Stimulated activated naive CD8-positive, alpha-beta T cell treated with anti-CD3 and anti-CD28 coated beads, Interleukin-15, Interleukin-2, amounts not matched to agents 100 U/mL and 50 U/mL, for 24 hours (primary cell): ENCODE results near the gene ARHGDIG.
"Not testable (repeated sequence)": the region's sequence is repeated elsewhere in the genome, so short reads cannot be mapped to it uniquely, and the experiment has no call there.

ENCODE experiments used
- ATAC-seq: fragments of 150-1000 bp; cut with Tn5 transposase; one replicate; pipeline ENCODE4 v1.10.0; 2021
- DNase-seq: peaks from one replicate; pipeline ENCODE4 v3.0.0; 2021

The ARHGDIG gene

DNA sequence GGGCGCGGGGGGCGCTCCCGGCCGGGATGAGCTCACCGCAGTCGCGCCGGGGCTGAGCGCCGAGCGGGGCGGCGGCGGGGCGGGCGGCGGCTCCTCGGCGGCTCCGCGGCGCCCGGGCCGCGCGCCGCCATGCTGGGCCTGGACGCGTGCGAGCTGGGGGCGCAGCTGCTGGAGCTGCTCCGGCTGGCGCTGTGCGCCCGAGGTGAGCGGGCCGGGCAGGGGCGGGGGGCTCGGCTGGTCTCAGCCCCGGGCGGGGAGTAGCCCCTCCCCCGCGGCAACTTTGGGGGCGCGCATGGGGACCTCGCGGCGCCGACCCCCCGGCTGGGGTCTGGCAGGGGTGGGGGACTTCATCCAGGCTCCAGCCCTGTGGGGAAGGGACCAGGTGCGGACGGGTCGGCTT, at the start of gene ARHGDIG:
TSS of gene ARHGDIG (plus strand) at position 40 of the 400 bp plus-strand sequence. CDS start at position 130, 90 bp downstream.
- DNase-seq (no peak), ATAC-seq (no peak)

DNA sequence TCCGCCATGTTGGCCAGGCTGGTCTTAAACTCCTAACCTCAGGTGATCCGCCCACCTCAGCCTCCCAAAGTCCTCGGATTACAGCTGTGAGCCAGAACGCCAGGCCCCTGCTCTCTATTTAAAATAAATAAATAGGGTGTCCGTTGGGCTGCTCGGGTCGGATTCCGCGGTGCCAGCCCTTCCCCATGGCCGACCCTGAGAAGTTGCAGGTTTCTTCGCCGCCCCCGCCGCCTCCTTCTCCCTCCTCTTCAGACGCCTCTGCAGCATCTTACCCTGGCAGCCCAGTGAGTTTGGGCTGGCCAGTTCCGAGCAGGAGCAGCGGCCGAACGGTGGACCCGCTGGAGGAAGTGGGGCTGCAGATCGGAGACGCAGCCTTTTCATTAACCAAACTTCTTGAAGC, 49.4 kb upstream of the ARHGDIG start:
- ATAC-seq, result no peak
- DNase-seq, result no peak

DNA sequence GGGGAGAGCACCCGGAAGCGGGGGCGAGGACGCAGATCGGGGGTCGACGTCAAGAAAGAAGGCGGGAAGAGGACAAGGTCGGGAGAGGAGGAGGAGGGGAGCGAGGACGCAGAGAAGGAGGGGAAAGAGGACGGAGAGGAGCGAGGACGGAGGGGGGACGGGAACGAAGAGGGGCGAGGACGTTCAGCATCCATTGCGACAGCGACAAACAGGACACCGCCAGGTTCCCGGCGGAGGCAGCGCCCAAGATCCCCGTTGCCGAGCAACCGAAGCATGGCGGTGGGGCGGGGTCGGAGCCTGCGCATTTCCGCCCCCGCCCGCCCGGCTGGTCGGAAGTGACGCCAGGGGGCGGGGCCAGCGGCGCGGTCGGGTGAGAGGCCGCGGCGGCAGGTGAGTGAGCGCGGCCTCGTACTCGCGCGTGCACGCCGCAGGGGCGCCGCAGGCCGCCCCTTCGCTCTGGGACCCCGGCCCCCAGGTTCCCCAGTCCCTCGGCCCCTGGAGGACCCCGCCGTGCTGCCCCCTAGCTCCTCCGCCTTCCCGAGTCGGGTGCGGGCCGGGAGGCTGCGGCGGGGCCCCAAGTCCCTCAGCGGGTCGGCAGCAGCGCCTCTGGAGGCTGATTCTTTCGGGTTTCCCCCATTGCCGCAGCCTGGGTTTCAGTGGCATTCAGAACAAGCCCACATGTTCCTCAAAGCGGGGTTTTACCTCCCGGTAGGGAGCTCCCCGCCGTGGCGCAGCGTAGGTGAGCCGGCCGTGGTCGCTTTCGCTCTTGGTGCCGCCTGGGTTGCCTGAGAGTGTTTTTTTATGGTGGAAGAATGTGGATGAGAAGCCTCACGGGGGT, 45.7 kb upstream of the ARHGDIG start, which contains the start of gene FAM234A:
TSS of gene FAM234A (plus strand) at position 354 of the 838 bp plus-strand sequence. CDS start 19,593 bp downstream, outside the sequence.
- ATAC-seq (peak; percentile 88), DNase-seq (peak; percentile 98)

DNA sequence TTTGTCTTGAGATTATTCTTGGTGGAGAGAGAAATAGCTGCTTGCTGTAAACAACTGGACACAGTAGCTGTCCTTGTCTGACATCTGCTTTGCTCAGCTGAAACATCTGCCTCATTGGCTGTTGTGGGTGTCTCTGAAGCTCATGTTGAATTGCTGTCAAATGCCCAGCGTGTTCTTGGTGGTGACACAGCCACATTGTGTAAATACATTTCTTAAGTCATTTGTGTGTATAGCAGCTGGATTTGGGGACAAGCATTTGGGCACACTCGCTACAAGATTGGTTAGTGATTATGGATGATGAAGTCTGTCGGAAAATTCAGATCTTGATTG, 40.5 kb upstream of the ARHGDIG start:
- no peak for ATAC-seq
- no peak for DNase-seq

DNA sequence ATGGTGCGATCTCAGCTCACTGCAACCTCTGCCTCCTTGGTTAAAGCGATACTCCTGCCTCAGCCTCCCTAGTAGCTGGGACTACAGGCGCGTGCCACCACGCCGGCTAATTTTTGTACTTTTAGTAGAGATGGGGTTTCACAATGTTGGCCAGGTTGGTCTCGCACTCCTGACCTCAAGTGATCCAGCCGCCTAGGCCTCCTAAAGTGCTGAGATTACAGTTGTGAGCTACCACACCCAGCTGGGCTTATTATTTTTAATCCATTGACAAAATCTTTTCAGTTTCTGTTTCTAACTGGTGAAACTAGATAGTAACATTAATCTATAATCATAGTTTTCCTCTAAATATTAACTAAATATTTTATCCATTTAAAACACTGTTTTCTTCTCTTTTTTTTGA, 39.8 kb upstream of the ARHGDIG start:
- ATAC-seq (no peak), DNase-seq (no peak)

DNA sequence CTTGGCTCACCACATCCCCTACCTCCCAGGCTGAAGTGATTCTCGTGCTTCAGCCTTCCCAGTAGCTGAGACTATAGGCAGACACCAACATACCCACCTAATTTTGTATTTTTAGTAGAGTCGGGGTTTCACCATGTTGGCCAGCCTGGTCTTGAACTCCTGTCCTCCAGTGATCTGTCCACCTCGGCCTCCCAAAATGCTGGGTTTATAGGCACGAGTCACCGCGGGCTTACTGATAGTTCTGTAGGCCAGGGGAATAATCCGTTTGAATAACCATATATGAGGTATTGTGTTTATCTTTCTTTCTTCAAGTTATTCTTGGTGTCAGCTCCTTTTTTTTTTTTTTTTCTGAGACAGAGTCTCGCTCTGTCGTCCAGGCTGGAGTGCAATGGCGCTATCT, 38.1 kb upstream of the ARHGDIG start:
- ATAC-seq (no peak), DNase-seq (no peak)

DNA sequence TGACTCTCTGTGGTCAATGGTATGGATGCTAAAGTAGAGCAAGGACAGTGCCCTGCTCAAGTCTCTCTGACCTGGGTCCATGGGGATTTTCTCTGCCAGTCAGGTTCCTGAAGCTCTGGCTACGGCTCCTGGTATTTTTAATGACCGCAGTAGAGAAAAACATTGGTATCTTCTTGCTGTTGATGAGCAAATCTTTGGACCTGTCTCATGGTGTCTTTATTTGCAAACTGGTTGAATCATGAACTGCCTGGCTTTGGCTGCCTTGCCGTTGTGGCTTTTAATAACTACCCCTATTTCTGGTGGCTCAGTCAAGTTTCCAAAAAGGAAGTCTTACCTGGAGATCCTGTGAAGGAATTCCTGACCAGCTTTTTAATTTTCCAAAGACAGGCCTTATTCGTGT, 37.0 kb upstream of the ARHGDIG start:
- no peak for ATAC-seq

DNA sequence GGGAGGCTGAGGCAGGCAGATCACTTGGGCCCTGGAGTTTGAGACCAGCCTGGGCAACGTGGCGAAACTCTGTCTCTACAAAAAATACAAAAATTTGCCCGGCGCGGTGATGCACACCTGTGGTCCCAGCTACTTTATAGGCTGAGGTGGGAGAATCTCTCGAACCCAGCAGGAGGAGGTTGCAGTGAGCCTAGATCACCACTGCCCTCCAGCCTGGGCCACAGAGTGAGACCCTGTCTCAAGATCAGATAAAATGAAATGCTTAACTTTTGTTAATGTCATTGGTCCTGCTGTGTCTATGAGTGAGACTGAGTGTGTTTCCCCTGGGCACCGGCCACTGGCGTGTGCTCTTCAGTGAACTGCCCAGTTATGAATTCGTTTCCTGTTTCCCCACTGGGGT, 35.3 kb upstream of the ARHGDIG start:
- ATAC-seq (no peak), DNase-seq (no peak)

More for the DNA sequence above, 37.0 kb upstream of the ARHGDIG start:
- no peak for DNase-seq

DNA sequence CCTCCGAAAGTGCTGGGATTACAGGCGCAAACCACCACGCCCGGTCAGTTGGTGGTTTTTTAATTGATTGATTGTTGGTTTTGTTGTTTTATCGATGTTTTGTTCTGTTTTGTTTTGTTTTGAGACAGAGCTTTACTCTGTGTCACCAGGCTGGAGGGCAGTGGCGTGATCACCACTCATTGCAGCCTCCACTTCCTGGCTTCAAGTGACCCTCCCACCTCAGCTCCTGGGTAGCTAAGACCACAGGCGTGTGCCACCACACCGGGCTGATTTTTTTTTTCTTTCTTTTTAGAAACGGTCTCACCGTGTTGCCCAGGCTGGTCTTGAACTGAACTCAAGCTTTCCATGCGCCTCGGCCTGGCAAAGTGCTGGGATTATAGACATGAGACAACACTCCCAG, 33.4 kb upstream of the ARHGDIG start:
- ATAC-seq (no peak), DNase-seq (no peak)

DNA sequence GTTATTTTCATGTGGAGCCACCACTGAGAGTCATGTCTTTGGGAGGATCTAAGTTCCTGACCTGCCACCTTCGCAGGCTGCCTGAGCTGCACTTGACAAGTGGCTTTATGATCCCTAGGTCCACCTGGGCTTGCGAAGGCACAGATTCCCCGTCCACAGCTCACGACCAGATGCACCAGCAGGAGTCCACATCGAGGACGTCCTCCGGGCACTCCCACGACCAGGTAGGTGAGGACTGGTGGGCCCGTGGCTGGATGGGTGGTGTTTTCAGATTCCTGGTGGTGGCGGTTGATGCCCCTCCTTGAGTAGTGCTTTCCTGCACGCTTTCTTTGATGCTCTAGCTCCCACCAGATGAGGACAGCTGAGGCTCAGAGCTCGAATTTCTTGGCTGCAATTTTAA, 31.0 kb upstream of the ARHGDIG start:
- DNase-seq, result no peak
- no peak for ATAC-seq

DNA sequence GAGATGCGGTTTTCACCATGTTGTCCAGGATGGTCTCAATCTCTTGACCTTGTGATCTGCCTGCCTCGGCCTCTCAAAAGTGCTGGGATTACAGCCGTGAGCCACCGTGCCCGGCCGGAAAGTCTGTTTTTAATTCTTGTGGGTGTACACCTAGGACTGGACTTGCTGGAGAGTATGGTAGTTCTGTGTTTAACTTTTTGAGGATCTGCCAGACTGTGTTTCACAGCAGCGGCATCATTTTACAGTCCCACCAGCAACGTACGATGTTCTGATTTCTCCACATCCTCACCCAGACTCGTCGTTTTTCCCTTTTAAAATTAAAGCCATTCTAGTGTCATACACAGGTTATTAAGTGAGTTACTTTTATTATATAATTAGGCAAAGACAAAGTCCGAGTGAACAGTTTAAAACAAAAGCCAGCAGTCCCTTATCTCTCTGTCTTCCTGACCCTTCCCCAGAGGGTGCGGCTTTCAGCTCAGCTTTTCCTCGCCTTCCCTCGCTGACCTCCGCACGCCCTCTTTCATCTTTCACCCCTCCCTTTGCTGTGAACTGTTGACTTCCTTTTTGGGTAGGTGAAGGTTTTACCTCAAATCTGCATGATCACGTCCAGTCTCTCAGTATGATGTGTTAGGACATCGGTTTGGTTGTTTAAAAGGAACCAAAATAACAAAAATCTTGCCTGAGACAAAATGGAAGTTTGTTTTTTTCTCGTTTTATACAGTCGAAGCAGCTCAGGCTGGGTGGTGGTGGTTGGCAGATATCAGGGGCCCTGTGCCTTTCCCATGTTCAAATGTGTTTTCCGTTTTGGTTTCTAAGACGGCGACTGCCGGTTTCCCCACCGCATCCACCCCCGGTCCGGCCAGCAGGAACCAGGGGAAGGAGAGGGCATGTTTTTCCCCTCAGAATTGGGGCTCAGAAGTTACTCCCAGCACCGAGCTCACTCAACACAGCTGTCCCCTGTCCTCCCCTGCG, 27.7 kb upstream of the ARHGDIG start:
- ATAC-seq (peak; percentile 75), DNase-seq (peak; percentile 52)

DNA sequence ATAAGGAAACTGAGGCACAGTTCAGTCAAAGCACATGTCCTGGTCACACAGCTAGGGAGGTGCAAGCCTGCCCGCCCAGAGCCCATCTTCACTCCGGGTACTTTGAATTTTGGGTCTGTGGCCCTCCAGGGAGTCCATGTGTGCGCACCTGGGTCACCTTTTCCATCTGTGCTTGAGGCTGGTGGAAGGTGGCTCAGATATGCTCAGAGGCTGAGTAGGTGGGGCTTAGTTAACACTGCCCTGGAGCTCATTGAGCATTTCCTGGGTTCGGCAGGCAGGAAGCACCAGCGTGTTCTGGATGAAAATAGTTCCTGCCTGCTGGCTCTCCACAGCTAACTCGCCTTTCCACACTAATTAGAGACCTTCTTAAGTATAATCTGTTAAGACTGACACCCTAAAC, 26.6 kb upstream of the ARHGDIG start:
- ATAC-seq, result peak; percentile 62
- no peak for DNase-seq

DNA sequence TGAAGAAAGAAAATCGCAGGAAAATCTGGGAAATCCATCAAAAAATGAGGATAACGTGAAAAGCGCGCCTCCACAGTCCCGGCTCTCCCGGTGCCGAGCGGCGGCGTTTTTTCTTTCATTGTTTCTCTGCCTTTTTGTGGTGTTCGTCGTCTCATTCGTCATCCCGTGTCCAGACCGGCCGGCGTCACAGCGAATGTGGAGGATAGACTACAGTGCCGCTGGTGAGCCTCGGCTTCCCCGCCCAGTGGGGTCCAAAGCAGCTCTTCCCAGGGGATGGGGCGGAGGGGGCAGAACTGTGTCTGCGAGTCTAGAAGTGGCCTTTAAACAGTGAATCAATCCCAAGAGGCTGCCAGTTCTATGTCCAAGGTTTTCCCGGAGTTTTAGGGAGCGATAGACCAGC, 25.9 kb upstream of the ARHGDIG start:
- ATAC-seq, result no peak

DNA sequence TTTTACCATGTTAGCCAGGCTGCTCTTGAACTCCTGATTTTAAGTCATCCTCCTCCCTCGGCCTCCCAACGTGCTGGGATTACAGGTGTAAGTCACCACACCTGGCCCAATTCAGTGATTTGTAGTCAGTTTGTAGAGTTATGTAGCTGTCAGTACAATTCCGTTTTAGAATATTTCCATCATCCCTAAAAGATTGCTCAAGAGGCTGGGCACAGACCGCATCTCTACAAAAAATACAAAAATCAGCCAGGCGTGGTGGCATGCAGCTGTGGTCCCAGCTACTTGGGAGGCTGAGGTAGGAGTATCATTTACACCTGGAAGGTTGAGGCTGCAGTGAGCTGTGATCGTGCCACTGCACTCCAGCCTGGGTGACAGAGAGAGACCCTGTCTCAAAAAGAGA, 25.2 kb upstream of the ARHGDIG start:
- no peak for DNase-seq
- no peak for ATAC-seq

More for the DNA sequence above, 25.9 kb upstream of the ARHGDIG start:
- no peak for DNase-seq

DNA sequence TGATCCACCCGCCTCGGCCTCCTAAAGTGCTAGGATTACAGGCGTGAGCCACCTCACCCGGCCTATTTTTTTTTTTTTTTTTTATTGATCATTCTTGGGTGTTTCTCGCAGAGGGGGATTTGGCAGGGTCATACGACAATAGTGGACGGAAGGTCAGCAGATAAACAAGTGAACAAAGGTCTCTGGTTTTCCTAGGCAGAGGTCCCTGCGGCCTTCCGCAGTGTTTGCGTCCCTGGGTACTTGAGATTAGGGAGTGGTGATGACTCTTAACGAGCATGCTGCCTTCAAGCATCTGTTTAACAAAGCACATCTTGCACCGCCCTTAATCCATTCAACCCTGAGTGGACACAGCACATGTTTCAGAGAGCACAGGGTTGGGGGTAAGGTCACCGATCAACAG, 22.3 kb upstream of the ARHGDIG start:
- DNase-seq, ATAC-seq: not testable (repeated sequence)

DNA sequence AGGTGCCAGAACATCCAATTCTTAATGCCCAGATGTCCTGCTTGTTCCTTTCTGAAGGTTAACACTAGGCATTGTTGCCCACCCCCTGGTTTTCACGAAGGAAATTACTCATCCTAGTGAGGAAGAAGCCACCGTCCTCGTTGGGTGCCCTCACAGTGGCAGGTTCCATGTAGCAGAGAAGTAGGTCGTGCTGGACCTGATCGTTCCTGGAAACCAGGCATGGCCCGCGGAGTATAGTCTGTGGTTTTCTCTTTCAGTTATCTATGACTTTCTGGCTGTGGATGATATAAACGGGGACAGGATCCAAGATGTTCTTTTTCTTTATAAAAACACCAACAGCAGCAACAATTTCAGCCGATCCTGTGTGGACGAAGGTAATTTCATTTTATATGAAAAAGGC, 21.2 kb upstream of the ARHGDIG start:
- ATAC-seq (no peak), DNase-seq (no peak)

DNA sequence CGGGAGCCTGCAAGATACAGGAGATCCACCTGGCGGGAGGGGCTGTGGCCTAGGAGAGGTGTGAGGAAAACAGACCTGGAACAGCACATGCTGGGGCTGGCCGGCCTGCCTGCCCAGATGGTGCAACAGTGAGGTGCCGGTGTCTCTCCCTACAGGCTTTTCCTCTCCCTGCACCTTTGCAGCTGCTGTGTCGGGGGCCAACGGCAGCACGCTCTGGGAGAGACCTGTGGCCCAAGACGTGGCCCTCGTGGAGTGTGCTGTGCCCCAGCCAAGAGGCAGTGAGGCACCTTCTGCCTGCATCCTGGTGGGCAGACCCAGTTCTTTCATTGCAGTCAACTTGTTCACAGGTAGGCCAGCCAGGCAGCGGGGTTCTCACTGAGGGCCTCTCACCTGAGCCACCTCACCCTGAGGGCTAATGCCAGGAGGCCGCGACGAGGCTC, 20.6 kb upstream of the ARHGDIG start:
- ATAC-seq (no peak), DNase-seq (no peak)

DNA sequence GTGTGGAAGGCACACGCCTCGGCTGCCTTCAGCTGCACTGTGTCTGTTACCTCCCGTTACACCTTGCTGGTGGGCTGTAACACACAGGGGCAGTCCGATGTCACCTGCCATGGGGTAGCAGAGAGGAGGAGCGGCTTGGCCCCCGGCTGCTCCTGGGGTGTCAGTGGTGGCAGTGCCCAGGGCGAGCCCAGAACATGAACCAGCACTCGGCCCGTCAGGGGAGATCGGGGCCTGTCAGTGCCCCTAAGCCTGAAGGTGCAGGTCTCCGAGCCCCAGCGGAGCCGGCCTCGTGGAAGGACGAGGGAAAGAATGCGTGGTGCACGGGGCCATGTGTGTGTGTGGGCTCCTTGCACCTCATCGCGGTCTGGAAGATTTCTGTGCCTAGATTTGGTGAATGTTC, 20.1 kb upstream of the ARHGDIG start:
- ATAC-seq (no peak), DNase-seq (no peak)

DNA sequence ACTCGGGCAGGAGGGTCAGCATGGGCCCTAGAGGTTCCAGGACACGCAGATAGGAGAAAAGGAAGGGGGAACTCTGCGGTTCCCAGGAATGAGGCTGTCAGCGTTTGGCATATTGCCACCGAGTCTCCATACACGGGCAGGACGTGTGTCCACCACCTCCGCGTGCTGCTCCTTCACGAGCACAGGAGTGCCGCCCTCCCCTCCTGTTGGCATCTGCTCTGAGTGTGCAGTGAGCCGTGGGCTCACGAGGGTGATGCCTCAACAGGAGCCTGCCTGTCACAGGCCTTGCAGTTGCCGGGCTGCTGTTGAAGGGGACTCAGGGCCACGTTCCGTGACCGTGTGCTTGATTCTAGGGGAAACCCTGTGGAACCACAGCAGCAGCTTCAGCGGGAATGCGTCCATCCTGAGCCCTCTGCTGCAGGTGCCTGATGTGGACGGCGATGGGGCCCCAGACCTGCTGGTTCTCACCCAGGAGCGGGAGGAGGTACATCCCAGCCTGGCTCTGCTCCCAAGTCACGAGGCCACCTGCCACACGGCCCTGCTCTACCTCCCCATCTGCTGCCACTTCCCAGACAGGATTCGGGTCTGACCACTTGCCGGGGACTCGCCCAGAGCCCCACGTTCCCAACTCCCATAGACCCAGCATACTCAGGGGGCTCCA, 19.2 kb upstream of the ARHGDIG start:
- no peak for ATAC-seq
- DNase-seq, result no peak

DNA sequence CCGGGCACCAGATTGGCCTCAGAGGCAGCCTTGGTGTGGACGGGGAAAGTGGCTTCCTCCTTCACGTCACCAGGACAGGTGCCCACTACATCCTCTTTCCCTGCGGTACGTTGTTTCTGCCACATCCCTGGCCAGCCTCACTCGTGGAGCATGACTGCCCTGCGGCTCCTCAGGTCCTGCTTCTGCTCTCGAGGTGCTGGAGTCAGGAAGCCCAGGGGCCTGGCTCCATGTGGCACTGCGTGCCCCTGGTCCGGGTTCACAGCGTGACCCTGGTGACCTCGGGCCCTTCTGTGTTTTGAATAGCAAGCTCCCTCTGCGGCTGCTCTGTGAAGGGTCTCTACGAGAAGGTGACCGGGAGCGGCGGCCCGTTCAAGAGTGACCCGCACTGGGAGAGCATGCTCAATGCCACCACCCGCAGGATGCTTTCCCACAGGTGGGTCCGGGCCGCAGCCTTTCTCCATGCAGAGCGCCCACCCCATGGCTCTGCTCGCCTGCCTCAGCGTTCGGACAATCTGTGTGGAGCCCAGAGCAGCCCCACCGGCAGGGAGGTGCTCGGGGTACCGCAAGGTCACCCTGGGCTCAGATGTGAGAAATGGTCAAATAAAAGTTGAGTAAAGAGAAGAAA, 18.2 kb upstream of the ARHGDIG start:
- DNase-seq (no peak), ATAC-seq (no peak)

DNA sequence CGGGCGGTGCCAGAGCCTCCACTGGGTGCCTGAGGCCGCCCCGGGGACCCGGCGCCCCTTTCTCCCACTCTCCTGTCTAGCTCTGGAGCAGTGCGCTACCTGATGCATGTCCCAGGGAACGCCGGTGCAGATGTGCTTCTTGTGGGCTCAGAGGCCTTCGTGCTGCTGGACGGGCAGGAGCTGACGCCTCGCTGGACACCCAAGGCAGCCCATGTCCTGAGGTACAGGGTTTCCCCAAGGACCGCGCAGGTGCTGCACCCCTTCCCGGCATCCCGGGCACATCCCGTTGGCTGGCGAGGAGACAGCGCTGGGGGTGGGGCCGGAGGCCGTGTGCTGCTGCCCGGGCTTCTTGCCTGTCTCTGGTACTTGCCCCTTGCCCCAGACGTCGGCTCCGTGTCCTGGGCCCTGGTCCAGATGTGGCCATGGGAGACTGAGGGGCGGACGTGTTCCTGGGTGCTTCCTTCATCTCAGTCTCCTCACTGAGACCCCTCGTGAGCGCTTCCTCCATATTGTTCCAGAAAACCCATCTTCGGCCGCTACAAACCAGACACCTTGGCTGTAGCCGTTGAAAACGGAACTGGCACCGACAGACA, 17.1 kb upstream of the ARHGDIG start:
- no peak for ATAC-seq
- DNase-seq, result no peak

DNA sequence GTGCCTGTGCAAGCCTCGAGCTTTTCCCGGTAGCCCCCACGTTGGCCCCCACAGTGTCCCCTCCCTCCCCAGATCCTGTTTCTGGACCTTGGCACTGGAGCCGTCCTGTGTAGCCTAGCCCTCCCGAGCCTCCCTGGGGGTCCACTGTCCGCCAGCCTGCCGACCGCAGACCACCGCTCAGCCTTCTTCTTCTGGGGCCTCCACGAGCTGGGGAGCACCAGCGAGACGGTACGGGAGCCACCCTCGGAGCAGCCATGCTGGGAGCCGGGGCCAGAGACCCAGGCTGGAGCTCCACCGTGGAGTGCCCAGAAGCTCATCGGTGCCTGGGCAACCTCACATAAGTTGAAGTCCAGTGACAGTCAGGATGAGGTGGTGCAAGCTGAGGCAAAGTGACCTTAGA, 16.4 kb upstream of the ARHGDIG start:
- DNase-seq (no peak), ATAC-seq (no peak)
